HG03439 (cell line): Measurements from ENCODE around the gene COX7A2L.

Source experiments
- ATAC-seq: cut with Tn5 transposase; IDR thresholded peaks from one replicate; pipeline ENCODE4 v1.9.1; 2021; ENCODE audit warnings: mild to moderate bottlenecking, moderate library complexity; ENCODE audit not compliant: unreplicated experiment

The COX7A2L gene

GRCh38 chr2:42321452-42322064, 39.5 kb downstream of the COX7A2L start:
- ATAC-seq = no peak

- no peak for ATAC-seq
These were observed 41.8 kb downstream of the COX7A2L start for GRCh38 chr2:42319265-42319664.

GRCh38 chr2:42317945-42318344, 43.1 kb downstream of the COX7A2L start:
- no peak for ATAC-seq

GRCh38 chr2:42317486-42317885, 43.5 kb downstream of the COX7A2L start:
- no peak for ATAC-seq

- no peak for ATAC-seq
These were observed 44.1 kb downstream of the COX7A2L start for GRCh38 chr2:42316910-42317309.

GRCh38 chr2:42315844-42316470, 45.1 kb downstream of the COX7A2L start:
- no peak for ATAC-seq

- no peak for ATAC-seq
These were observed 46.0 kb downstream of the COX7A2L start for GRCh38 chr2:42314892-42315468.

- ATAC-seq = no peak
These were observed 48.9 kb downstream of the COX7A2L start for GRCh38 chr2:42312106-42312505.

- ATAC-seq = no peak
These were observed 51.0 kb downstream of the COX7A2L start for GRCh38 chr2:42310007-42310515.

GRCh38 chr2:42309366-42309765, 51.7 kb downstream of the COX7A2L start:
- ATAC-seq = no peak

- ATAC-seq = no peak
These were observed 53.8 kb downstream of the COX7A2L start for GRCh38 chr2:42307180-42307579.

- no peak for ATAC-seq
These were observed 56.8 kb downstream of the COX7A2L start for GRCh38 chr2:42304059-42304713.

GRCh38 chr2:42303252-42303651, 57.8 kb downstream of the COX7A2L start:
- ATAC-seq = no peak

- no peak for ATAC-seq
These were observed 60.5 kb downstream of the COX7A2L start for GRCh38 chr2:42300527-42300926.
